GM19239 (cell line): Measurements from ENCODE around the gene SLC4A1.

ENCODE experiments used
- DNase-seq: peaks from one replicate; pipeline ENCODE4 v3.0.0; 2011; ENCODE audit warnings: low spot score; ENCODE audit not compliant: insufficient read length
- FAIRE-seq: peaks from 2 replicates; lab custom pipeline; 2011; peaks lifted over from hg19 to GRCh38; lab: Jason Lieb, UNC

SLC4A1 gene

GRCh38 chr17:44267818-44268490 is at the start of gene SLC4A1:
Gene SLC4A1 (minus strand): TSS chr17:44268135. CDS start chr17:44262866, 5,269 bp downstream.
- DNase-seq (no peak), FAIRE-seq (no peak)

GRCh38 chr17:44317545-44317944 is 49.6 kb upstream of the SLC4A1 start:
- DNase-seq (no peak), FAIRE-seq (no peak)

DNA sequence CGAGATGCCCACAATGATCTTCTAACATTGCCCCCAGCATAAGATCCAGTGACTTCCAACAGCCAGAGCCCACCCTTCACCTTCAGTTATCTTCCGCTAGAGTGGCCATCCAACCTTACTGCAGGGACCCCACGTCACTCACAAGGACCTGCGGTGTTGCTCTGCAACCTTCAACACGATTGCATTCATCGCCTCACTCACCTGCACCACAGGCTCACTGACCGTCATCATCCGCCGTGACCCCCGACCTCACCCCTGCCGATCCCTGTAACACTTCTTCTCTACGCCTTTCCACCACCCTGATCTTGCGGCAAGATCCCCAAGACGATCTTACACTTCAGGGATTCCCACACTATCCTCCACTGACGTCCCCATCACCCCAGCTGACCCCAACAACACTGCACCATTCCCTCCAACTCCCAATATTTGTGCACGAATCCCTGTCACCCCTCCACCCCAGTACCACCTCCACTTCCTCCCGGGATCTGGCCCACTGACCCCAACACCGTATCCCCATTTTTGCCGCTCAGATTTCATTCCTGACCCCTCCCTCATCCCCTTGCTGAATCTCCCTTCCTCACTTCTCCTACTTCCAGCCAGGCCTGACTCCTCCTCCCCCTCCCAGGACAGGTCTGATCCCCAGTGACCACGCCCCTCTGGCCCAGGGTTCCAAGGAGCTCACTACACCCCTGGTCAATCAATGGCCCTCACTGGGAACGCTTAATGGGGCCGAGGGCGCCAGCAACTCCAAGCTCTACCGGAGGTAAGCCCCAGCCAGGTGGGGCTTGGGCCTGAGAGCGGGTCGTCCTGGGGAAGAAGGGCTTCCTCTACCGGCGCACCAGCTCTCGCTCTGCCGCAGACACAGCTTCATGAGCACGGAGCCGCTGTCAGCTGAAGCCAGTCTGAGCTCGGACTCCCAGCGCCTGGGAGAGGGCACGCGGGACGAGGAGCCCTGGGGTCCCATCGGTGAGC is 48.1 kb upstream of the SLC4A1 start:
- DNase-seq (peak; percentile 19), FAIRE-seq (no peak)

GRCh38 chr17:44314869-44315661 is 47.1 kb upstream of the SLC4A1 start:
- FAIRE-seq: no peak
- DNase-seq: peak; percentile 58

DNA sequence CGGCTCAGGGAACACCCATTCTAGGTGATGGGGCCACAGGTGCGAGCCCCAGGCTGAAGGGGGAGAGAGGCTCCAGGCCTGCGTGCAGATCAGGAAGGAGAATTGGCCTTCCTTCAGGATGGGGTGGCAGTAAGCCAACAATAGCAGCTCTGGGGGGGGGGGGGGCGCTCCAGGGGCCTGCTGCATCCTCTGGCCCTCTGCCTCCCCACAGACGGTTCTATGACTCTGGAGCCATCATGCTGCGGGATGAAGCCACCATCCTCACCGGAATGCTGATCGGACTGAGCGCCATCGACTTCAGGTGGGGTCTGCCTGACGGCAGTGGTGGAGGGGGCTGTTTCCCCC is 46.6 kb upstream of the SLC4A1 start:
- FAIRE-seq (no peak), DNase-seq (no peak)

GRCh38 chr17:44314031-44314430 is 46.1 kb upstream of the SLC4A1 start:
- no peak for FAIRE-seq
- DNase-seq: no peak

- DNase-seq (no peak), FAIRE-seq (no peak)
These were observed 44.6 kb upstream of the SLC4A1 start for GRCh38 chr17:44312396-44313104.

DNA sequence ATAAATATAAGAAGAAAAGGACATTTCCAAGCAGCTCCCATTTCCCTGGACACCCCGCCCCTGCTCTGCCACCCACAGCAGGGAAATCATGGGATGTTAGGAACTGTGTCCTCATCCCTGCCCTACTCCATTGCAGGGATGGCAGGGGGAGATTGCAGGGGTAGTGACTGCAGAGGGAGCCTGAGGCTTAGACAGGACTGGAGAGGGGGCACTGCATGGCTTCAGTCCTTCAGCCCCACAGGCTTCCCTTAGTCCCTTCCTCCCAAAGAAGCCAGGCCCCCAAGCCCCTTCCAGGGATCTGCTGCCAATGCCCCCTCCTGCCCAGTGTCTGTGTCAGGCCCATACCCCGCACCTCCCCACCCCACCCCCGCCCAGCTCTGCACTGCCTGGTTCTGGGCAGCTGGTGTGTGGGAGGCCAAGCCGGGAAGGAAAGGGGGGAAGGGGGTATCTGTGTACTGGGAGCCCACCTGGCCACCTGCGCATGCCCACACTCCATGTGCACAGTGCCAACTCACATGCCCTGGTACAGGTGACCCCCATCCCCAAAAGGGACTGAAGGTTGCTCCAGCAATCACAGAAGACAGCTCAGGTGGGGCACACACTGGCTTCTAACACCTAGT is 43.7 kb upstream of the SLC4A1 start:
- no peak for FAIRE-seq
- DNase-seq: no peak

GRCh38 chr17:44310609-44311376 is 42.9 kb upstream of the SLC4A1 start:
- DNase-seq (no peak), FAIRE-seq (no peak)

GRCh38 chr17:44310188-44310587 is 42.3 kb upstream of the SLC4A1 start:
- FAIRE-seq: no peak
- no peak for DNase-seq

DNA sequence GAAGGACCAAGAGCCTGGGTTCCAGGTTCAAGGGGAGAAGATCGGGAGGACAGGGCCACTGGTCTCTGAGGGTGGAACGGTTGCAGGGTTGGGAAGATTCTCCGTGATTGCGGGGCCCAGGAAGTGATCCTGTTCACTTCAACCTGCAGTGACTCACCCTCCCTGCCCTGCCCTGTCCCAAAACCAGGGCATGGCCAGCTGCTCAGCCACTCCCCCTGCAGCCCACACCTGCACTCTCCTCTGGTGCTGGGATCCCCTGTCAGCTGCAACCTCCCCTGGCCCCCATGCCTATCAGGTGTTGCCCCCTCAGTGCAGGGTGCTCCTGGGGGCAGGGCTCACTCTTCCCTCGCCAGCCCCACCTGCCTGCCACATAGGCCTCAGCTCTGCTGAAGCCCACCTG is 41.5 kb upstream of the SLC4A1 start:
- FAIRE-seq (no peak), DNase-seq (no peak)

DNA sequence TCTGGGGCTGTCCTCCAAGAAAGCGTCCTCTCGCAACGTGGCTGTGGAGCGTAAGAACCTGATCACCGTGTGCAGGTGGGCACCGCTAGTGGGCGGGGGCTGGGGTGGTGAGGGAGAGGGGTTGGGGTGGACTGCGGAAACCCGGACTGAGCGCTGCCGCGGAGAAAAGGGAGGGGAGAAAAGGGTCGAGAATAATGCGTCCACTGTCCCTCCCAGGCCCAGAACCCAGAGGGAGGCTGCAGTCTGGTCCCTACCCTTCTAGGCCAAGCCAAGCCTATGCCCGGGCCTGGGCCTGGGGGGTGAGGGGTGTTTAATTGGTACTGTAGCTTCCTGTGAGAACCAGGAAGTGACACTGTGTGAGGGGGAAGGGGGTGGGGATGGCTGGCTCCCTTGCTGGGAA is 40.9 kb upstream of the SLC4A1 start:
- DNase-seq (no peak), FAIRE-seq (no peak)

DNA sequence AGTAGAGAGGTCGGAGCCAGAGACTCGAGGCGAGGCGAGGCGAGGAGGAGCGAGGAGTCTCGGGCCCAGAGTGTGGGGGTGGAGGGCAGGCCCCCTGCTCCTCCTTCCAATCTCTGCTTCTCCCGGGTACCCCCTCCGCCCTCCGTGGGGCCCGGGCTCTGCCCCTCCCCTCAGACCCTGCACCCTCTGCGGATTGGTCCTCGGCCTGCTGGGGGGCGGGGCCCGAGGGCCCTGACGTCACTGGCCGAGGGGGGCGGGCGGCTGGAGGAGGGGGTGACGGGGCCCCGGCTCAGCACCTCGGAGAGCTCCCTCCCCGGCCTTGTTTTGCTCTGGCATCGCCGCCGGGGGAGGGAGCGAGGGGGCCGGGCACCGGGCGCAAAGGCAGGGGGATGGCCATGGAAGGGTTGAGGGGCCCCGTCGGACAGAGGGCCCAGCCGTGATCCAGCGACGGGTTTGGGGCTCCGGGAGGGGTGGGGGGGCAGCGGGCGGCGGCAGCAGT is 40.4 kb upstream of the SLC4A1 start, which contains the start of gene RUNDC3A:
Gene RUNDC3A, plus strand, starts transcription at position 282 of the 499 bp plus-strand sequence. CDS start 232 bp downstream, outside the sequence.
- peak; percentile 88 for DNase-seq
- peak; percentile 31 for FAIRE-seq

- no peak for FAIRE-seq
- no peak for DNase-seq
These were observed 39.7 kb upstream of the SLC4A1 start for GRCh38 chr17:44307387-44308186.

GRCh38 chr17:44304651-44305050 is 36.7 kb upstream of the SLC4A1 start:
- FAIRE-seq: no peak

DNA sequence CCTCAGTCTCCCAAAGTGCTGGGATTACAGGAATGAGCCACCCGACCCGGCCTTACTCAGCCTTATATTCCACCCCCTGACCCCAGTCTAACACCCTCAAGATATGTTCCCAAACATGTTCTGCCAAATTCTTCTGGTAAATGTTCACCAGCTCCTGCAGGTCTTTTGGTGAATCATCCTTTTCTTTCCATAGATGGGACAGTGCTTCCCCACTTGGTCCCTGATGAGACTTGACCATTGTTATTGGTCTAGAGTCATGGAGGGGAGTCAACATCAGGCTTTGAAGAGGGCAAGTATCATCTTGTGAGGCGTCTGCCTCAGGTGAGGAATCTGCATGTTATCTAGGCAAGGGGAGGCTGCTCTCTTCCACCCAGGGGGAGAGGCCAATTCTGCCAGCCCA is 30.0 kb upstream of the SLC4A1 start:
- DNase-seq (no peak), FAIRE-seq (no peak)

More at GRCh38 chr17:44304651-44305050, 36.7 kb upstream of the SLC4A1 start:
- no peak for DNase-seq

DNA sequence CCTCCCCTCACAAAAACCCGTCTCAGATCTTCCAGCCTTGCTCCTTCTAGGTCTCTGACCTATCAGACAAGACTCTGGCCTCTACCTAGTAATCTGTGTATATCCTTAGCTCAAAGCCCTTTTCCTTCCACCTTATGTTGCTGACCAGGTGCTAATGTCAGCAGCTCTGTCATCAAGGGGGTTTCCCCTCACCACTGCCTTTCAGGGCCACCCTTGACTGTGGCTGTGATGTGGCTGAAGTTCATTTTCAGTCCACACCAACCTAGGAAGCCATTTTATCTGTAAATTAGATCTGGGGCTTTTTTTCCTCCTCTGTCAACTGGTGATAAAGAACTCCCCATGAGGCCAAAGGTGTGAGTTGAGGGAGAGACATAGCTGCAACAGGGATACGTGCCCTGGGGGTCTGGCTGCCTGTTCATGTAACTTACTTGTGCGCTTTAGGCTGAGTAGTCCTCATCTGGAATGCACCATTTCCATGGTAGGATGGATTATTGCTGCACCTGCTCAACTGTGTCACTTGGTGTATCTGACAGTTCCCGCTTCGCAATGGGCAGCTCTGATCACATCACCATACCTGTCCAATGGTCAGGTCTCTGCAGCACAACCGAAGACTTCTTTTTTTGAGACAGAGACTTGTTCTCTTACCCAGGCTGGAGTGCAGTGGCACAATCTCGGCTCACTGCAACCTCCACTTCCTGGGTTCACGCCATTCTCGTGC is 25.7 kb upstream of the SLC4A1 start:
- no peak for FAIRE-seq
- no peak for DNase-seq
